HG03575 (cell line): Measurements from ENCODE around the gene URI1.

ENCODE experiments used
- ATAC-seq: cut with Tn5 transposase; IDR thresholded peaks from one replicate; pipeline ENCODE4 v1.9.1; 2021; ENCODE audit not compliant: unreplicated experiment, insufficient number of reproducible peaks, low FRiP score; ENCODE audit errors: extremely low read depth

The URI1 gene

DNA sequence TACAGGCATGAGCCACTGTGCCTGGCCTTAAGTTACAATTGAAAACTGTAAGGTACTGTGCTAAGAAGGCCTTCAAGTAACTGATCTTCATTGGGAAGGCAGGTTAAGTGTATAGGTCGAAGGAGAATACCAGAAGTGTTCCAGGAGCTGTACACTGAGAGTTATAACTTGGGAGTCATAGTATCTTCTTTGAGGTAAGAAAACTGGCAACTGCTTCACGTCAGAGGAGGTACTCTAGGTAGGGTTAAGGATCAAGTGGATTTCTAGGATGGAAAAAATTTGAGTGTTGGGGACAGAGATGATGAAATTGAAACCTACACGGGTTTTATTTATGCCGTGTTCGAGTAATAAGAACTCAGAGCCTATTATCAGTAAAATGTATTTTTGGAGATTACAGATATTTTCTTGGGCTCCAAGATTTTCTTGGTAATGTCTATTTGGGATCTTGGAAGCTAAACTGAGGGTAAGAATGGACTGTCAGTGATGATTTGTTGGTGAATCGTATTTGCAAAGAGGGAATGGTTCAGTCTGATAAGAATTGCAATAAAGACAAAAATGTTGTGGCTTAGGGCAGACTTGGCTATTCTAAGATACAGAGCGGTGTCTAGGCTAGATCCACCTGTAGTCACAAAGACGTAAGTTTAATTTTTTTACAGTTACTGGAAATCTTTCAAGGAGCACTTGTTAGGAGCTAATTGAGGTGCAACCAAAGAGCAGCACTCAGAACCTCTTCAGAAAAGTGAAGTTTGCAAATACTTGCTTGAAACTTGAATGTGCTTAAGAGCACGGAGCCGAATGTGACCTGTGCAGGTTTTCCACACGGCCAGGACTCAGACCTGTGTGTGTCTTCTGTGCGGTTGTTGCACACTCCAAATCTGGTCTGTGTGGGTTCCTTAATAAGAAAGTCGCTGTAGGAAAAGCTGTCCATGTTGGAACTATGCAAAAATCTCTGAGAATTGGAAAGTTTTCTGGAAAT lies 102.5 kb downstream of the URI1 start:
- ATAC-seq = no peak

- no peak for ATAC-seq
These were observed 104.5 kb downstream of the URI1 start for GRCh38 chr19:30046522-30046921.

DNA sequence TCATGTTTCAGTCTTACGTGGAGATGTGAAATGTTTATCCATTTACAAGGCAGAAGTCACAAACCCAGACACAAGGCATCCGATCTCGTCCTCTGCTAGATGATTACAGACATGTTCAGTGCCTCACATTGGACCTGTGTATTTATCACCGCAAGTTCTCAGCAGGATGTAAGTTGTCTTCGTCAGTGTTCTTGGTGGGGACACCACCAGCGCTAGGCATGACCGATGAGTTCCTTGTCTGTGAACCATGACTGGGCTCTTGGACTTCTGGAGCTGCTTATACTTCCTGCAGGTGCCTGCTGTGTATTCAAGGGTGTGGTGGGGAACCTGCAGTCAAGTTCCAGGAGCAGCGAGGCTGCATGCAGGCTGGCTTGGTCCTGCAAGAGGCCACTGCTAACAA lies 105.4 kb downstream of the URI1 start:
- ATAC-seq = no peak

DNA sequence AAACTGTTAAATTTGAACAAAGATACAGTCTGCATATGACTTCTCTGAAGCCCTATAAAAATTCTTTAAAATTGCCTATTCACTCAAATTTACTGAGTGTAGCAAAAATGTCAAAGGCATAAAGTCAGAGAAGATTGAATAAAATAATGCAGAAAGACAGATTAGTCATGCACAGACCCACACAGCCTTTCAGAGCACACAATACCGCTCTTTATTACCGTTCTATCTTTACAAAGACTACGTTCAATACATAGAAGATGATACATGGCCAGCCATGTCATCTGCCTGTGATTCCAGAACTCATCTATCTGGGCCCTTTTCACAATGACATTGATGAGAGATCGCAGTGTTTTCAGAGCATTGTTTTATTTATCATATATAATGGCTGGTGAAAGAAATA lies 107.2 kb downstream of the URI1 start:
- no peak for ATAC-seq

GRCh38 chr19:30049846-30050667 lies 108.0 kb downstream of the URI1 start:
- ATAC-seq = no peak

- no peak for ATAC-seq
These were observed 110.4 kb downstream of the URI1 start for GRCh38 chr19:30052122-30053075.

DNA sequence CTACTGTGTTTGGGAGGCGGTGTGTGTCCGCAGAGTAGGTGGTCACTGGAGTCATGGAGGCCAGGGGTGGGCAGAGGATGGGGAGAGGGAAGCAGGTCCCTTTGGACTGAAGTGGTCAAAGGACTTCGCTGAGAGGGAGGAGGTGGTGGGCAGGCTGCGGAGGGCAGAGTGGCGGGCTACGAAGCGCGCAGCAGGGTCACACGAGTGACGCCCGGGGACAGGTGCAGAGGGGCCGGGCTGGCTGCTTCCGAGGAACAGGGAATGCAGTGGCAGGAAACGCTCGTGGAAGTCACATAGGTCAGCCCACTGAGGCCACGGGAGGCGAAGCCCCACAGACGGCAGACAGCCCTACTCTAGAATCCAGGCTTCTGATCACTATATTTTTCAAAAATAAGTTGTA lies 111.5 kb downstream of the URI1 start:
- ATAC-seq = no peak

DNA sequence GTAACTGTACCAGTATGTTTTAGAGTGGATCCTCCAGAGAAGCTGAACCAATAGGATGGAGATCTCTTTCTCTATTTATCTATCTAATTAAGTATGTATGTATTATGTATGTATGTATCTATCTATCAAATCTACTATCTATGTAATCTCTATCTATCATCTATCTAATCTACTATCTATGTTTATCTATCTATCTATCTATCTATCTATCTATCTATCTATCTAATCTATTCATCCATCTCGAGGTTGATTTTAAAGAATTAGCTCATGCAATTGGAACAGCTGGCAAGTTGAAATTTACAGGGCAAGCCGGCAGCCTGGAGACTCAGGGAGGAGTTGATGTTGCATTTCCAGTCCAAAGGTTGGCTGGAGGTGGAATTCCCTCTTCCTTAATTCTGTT lies 112.2 kb downstream of the URI1 start:
- ATAC-seq = no peak

- ATAC-seq = no peak
These were observed 114.5 kb downstream of the URI1 start for GRCh38 chr19:30056580-30056979.

DNA sequence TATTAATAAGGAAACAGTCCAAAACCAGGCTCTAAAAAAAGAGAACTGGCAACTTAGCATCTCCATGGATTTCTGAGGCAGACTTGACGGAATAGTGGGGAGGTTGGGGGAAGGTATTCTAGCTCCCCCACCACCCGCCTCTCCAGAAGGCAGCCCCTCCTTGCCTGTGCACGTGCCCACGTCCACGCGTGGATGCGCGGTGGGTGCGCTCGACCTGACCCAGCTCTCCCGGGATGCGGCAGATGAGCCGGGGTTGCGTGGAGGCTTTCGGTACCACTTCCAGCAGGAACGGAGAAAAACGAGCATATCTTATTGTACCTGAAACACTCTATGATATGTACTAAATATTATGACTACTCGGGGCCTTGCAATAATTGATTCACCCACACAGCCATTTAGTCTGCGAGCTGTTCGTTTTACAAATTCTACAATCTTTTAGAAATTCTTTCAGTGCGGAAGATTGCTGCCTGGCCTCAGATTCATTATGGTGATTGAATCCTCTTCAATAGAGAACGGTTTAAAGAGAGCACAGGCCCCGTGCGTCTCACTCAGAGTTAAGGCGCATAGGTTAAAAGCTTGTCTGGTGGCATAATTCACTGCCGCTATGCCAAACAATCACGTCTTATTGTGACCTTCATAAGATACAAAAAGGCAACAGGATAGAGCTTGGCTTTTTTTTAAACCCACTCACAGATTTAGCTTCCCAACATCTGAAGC lies 117.9 kb downstream of the URI1 start:
- no peak for ATAC-seq

DNA sequence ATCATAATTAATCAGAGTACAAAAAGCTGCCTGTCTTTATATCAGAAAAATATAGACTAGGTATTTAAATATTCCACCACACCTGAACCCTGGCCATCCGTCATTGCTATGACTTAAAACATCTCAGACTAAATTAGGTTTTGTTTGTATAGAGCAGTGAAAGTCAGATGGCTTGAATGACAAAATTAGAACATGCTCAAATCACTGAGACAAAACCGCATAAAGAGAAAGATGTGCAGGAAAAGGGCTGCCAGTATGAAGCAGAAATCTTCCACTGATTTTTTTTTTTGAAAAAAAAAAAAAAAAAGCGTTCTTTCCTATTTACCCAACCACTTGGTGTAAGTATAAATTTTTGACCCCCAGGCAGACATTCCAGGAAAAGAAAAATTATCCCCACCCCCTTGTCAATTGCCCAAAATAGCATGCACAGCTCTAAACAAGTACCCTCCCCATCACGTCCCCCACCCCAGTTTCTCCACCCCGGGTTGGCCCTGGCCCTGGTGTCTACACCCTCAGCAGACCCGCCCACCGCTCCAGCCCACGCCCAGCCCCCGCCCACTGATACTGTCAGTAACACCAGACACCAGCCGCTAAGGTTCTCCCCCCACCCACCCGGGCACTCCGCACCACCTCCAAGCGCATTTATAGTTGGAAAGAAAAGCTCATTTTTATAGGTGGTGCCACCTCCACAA lies 118.6 kb downstream of the URI1 start:
- ATAC-seq = no peak

DNA sequence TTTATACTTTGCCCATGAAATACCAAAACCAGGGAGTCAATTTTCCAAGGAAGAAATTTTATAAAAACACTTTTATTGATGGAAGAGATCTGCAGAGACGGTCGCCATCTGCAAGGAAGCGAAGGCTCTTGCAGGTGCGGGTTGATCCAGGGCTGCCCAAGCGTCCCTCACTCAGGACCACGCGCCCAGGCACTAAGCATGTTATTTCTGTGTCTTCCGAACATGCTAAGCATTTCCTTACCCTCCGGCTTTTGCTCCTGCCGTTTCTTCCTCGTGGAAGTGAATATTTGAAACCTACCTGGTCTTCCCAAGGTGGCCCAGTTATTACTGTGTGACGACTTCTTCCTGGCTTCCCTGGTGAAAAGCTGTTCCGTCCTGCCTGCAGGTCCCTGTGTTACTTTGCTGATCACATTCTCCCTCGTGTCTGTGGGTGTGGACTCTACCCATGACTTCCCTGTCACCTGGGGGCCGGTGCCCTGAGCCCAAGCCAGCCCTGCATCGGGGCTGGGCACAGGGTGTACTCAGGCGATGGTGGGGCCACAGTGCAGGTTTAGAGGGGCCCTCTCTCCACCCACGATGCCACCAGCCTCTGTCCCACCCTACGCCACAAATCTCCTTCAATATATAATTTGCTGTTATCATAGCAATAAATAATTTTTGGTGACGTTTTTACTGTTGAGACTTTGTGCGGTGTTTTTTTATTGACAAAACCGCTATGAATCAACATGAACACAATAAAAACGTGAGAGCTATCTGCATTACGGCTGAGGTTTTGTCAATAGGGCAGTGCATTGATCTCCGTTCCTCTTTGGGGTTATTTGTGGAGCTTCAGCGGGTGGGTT lies 119.4 kb downstream of the URI1 start:
- no peak for ATAC-seq

DNA sequence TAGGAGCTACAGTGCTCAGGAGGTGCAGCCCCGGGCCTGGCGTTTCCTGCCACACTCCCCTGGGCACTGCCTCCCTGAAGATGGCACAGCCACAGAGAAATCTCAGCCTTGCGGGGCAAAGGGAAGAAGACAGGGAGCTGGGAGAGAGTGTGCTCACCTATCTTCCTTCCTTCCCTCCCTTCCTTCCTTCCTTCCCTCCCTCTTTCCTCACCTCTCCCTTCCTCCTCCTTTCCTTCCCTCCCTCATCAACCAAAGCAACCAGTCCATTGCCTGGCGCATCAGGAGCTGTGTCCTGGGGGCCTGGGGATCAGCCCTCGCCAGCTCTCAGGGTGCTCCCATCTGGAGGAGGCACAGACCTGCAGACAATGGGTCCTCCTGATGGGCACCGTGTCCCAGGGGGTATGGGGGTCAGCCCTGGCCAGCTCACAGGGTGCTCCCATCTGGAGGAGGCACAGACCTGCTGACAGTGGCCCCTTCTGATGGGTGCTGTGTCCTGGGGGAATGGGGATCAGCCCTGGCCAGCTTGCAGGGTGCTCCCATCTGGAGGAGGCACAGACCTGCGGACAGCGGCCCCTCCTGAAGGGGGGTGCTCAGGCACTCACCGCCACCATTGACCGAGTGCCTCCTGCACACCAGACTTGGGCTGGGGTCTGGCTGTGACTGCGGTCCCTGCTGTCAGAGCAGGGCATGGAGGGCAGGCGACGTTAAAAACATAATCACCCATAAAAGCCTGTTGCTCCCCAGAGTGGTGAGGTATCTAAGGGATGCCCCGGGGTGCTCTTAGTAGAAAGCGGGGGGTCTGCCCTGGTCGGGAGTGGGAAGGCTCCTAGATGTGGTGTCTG lies 120.2 kb downstream of the URI1 start:
- no peak for ATAC-seq

DNA sequence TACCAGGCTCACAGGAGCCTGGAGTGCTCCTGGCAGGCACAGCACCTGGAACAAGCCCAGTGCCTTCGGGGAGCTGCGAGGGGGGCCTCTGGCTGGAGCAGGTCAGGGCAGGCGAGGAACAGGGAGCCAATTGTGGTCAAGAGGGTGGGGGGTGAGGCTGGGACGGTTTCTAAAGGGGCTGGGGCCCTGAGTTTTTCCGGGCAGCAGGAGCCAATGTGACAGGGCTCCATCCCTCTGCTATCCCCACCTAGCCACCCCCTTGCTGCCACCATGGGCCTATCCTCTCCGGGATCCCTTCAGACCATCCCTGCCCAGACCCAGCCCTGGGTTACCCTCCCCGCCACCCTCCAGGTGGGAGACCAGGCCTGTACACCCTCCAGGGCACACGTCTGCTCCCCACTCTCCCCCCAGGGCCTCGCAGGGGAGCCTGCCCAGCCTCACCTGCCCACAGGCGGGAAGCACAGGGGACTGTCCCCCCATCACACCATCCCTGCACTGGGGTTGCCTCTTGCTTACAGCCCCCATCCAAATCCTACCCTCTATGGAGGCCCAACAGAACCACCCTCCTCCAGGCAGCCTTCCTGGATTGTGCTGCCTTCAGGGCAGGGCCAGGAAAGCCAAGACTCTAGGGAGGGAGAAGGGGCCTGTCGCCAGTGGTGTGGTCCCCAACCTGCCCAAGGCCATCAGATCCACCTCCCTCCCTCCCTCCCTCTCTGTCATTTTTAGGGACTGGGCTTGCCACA lies 121.0 kb downstream of the URI1 start:
- ATAC-seq = no peak

DNA sequence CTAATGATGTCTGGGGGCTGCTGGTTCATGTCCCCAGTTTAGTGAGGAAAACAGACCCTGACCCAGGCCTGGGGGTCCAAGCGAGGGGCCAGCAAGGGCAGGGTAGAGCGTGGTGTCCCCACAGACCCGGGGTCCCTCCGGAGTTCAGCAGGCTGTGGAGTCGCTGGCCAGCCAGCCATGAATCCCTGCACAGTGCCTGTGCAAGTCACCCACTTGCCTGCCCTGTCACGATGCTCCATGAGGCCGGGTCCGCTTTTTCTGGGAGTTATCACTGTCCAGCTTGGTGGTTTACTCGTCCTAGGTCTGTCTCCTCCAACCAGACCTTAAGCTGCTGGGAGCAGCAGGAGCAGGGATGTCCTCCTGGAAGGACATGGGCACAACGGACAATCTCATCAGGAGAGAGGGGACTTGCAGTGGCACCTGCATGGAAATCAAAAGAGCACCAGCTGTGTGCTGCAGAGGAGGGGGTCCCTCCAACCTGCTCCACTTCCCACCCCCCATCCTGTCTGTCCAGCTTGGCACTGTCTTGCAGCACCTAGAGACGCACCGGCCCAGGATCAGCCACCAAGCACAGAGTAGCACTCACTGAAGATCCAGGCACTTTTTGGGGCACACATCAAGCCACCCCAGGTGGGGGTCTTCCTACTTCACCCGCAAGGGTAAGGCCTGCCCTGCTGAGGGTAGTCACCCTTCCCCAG lies 121.8 kb downstream of the URI1 start:
- no peak for ATAC-seq
